HG03565 (cell line): ENCODE data around the gene MYL3.

ENCODE experiments used
- ATAC-seq: cut with Tn5 transposase; IDR thresholded peaks from one replicate; pipeline ENCODE4 v1.9.1; 2021; ENCODE audit warnings: mild to moderate bottlenecking, moderate library complexity; ENCODE audit not compliant: unreplicated experiment

The MYL3 gene

GRCh38 chr3:46851364-46852333, 11.6 kb downstream of the MYL3 start:
- no peak for ATAC-seq

- no peak for ATAC-seq
These were observed 12.8 kb downstream of the MYL3 start for GRCh38 chr3:46850468-46850779.

GRCh38 chr3:46849686-46850467, 13.4 kb downstream of the MYL3 start:
- no peak for ATAC-seq

GRCh38 chr3:46849045-46849631, 14.1 kb downstream of the MYL3 start:
- ATAC-seq: no peak

DNA sequence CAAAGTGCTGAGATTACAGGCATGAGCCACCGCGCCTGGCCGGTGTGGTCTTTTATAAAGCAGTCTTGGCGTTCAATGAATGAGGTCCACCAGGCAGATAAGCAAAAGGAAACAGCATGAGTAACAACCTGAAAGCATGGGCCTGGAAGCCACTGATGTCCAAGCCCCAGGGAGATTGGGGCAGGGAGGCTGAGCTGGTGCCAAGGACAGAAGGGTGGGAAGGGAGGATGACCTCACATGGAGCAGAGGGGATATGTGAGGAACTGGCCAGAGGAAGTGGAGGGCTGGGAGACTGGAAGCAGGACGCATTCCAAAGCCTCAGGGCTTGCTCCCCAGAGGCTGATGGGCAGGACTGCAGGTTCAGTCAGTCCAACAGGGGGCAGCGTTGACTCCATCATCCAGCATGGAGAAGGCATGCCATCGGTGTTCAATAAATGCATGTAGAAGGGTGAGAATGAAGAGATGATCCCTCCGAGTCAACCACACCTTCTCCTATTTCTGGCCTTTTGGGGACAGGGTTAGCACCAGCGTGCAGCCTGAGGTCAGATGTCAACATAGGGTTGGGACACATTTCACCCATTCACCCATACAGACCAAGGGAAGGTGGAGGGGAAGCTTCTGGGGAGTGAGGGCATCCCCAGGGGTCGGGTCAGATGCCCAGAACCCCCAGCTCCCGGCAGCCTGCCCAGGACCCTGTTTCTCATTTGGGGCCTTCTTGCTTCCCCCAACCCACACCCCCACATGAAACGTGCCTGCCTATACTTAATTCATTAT, 14.8 kb downstream of the MYL3 start:
- no peak for ATAC-seq

DNA sequence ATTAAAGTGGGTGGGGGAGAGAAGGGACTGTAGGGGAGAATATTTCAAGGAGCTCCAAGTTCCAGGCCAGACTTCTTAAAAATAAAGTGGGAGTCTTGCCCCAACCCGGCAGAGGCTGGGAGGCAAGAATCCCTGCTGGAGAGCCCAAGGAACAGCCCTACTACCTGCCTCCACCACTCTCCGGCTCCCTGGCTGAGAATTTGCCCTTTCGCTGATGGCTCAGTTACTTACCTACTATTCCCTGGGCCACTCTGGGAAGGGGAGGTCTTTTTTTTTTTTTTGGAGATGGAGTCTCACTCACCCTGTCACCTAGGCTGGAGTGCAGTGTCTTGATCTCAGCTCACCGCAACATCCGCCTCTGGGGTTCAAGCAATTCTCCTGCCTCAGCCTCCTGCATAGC, 15.5 kb downstream of the MYL3 start:
- no peak for ATAC-seq

- ATAC-seq: no peak
These were observed 16.4 kb downstream of the MYL3 start for GRCh38 chr3:46846624-46847542.

DNA sequence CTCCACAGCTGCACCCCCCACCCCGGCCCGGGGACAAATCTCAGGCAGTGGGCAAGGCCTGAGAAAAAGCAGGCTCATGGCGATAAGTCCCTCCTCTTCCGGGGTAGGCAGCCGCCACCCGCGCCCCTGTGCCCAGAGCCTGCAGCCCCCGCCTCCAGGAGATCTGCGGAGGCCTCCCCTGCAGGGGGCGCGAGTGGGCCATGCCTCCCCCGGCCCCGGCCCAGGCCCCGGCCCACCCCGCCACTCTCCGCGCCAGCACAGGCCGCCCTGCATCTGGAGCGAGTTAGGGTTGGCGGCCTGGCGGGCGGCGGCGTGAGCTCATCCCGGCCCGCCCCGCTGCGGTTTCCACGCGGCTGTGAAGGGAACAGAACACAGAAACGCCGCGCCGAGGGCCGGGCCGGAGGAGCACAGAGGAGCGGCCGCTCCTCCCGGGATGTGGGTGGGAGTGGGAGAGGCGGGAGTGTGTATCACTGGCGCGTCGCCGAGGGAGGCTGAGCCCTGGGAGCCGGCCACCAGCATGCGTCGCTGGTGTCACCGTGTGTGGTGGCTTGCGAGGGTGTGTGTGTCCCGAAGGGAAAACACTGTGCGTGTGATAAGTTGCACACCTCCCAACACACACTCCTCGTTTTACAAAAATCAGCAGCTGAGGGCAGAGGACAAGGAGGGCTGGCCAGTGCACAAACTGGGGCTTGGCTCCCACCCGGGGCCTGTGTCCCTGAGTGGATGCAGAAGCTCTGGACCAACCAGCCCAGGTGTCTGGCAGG, 17.2 kb downstream of the MYL3 start:
- ATAC-seq: no peak

DNA sequence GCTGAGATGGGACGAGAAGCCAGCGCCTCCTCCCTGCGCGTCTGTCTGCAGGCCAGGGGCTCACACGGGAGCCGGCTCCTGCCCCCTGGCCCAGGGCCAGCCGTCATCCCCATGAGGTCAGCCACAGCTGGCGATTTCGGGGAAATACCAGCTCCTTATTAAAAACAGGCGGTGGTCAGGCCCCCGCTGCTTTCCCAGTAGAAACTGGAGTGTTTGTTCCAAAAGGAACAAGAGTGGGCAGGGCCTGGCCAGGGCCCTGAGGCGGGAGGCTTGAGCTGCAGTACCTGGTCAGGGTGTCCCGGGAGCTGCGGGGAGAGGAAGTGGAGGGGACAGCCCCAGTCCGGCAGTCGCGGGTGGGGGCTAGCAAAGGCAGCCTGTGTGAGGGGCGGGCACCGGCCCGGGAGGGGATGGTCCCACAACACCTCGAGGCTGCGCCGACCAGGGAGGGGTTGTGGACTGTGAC, 17.8 kb downstream of the MYL3 start:
- no peak for ATAC-seq

DNA sequence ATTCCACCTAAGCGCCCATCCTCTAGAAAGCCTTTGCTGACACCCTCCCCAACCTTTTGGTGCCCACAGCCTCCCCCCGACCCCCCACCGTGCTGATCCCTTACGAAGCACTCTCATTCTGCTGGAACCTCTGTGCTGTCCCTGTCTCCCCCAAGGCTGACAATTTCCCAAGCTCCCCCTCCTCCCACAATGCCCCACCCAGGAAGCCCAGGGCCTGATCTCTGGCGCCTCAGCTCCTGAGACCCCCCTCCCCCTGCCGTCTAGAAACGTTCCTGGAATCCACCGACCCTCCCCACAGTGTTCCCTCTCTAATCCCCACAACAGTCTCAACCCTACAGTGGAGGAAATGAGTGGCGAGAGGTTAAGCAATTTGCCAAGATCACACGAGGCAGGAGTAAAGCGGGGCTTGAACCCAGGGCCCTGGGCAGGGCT, 18.3 kb downstream of the MYL3 start:
- no peak for ATAC-seq

DNA sequence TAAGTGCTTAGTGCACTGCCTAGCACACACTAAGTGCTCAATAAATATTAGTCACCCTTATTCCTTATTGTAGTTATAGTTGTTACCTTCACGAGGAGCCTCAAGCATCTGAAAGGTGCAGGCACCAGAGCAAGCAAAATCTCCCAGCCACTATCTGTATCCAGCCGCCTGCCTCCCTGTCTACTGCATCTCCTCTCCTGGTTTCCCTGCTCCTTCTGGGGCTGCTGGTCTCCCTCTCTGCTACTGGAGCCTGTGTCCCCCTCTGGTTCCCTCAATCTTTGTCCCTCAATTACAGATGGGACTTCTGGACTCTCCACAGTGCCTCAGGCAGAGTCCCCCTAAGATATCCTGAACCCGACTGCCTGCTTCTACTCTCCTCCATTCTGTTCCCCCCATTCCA, 18.8 kb downstream of the MYL3 start:
- no peak for ATAC-seq

GRCh38 chr3:46843508-46843907, 19.7 kb downstream of the MYL3 start:
- ATAC-seq: no peak

- no peak for ATAC-seq
These were observed 22.8 kb downstream of the MYL3 start for GRCh38 chr3:46840491-46840890.

DNA sequence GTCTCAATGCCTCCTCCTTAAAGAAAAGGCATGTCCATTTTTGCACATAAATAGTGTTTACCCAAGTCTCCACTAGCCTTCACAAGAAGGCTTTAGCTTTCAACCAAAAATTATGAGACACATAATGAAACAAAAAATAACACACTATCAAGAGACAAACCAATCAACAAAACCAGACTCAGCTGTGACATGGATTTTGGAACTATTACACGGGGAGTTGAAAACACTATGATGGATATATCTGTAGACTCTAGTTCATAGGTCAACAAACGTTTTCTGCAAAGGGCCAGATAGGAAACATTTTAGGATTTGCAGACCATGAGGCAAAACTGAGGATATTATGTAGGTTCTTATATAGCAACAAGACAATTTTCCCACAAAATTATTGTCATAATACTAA, 24.9 kb downstream of the MYL3 start:
- ATAC-seq: no peak

GRCh38 chr3:46835491-46835890, 27.8 kb downstream of the MYL3 start:
- ATAC-seq: no peak

- ATAC-seq: no peak
These were observed 28.2 kb downstream of the MYL3 start for GRCh38 chr3:46835054-46835453.

DNA sequence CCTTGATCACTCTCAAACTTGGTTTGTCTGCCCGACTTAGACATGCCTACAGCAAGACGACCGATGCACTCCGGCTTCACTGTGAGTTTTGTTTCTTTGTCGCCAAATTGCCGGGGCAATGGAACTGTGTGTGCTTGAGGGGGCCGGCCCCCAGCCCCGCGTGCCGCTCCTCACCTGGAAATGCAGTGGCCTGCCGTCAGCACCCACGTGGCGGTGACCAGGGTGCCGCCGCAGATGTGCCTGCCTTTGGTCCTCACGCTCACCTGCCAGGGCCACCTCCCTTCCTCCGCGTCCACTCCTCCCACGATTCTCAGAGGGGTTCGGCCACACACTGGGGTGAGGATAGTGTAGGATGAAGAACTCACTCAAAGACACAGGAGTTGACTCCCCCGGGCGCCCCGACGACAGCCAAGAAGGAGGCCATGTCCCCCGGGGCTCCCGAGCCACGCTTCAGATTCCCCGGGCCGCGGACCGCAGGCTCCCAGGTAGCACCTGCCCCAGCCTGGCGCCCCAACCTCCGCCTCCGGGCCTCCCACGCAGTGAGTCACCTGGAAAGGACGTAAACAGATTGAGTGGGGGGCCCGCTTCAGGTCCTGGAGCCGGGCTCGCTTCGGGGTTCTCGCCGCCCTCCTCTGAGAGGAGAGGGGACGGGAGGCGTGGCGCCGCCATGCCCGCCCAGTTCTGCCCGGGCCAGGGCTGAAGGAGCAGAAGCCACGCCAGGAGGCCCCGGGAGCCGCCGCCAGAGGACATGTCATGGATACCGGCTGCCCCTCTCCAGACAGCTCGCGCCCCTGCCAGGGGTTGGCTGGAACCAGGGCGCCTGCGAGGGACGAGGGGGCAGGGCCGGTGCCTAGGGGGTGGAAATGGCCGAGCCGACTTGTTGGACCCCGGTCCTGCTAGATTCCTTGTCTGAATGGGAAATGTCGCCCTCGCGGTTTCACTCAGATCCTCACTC, 29.6 kb downstream of the MYL3 start:
- ATAC-seq: no peak

DNA sequence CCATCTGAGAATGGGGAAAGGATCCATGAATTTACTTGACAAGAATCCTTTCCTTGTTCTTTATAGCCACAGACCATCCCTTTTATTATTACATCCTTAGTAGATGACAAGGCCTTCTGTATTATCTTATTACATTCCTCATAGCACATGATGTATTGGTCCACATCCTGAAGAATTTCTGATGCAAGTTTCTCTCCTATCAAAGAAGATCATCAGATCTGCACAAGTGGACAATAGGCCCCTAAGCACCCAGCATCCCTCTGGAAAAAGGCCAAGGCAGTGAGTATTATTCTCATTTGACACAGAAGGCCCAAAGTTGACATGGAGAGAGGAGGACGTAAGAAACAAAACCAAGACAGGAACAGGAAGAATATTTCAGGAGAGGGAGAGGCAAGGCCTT, 31.4 kb downstream of the MYL3 start:
- ATAC-seq: no peak
